GM19025 (cell line): ENCODE results near the gene SPCS3.
"Not testable (repeated sequence)": the region's sequence is repeated elsewhere in the genome, so short reads cannot be mapped to it uniquely, and the experiment has no call there.

Experiments
- ATAC-seq: cut with Tn5 transposase; IDR thresholded peaks from one replicate; pipeline ENCODE4 v1.9.1; 2021; ENCODE audit warnings: mild to moderate bottlenecking, low read depth, moderate library complexity; ENCODE audit not compliant: unreplicated experiment

Gene SPCS3

GRCh38 chr4:176340871-176341685 is 21.3 kb downstream of the SPCS3 start:
- no peak for ATAC-seq

- ATAC-seq, result no peak
These were observed 22.6 kb downstream of the SPCS3 start for GRCh38 chr4:176342384-176342783.

- no peak for ATAC-seq
These were observed 23.5 kb downstream of the SPCS3 start for GRCh38 chr4:176343286-176343685.

GRCh38 chr4:176345346-176345745 is 25.6 kb downstream of the SPCS3 start:
- not testable (repeated sequence) for ATAC-seq

- not testable (repeated sequence) for ATAC-seq
These were observed 27.1 kb downstream of the SPCS3 start for GRCh38 chr4:176346836-176347235.

- no peak for ATAC-seq
These were observed 30.9 kb downstream of the SPCS3 start for GRCh38 chr4:176350671-176351070.

- no peak for ATAC-seq
These were observed 35.1 kb downstream of the SPCS3 start for GRCh38 chr4:176354884-176355283.

GRCh38 chr4:176357359-176358082 is 37.8 kb downstream of the SPCS3 start:
- peak; percentile 90 for ATAC-seq

- ATAC-seq, result no peak
These were observed 38.3 kb downstream of the SPCS3 start for GRCh38 chr4:176358083-176358469.

- ATAC-seq, result no peak
These were observed 39.8 kb downstream of the SPCS3 start for GRCh38 chr4:176359590-176359989.

GRCh38 chr4:176360446-176360845 is 40.7 kb downstream of the SPCS3 start:
- no peak for ATAC-seq

GRCh38 chr4:176363072-176363471 is 43.3 kb downstream of the SPCS3 start:
- ATAC-seq, result peak; percentile 53

GRCh38 chr4:176367771-176368465 is 48.2 kb downstream of the SPCS3 start:
- ATAC-seq, result no peak

- no peak for ATAC-seq
These were observed 56.4 kb downstream of the SPCS3 start for GRCh38 chr4:176376032-176376614.

- peak; percentile 75 for ATAC-seq
These were observed 58.0 kb downstream of the SPCS3 start for GRCh38 chr4:176377780-176378179.

- ATAC-seq, result no peak
These were observed 60.8 kb downstream of the SPCS3 start for GRCh38 chr4:176380352-176381157.
